Activated CD4-positive, alpha-beta T cell treated with anti-CD3 and anti-CD28 coated beads, Interleukin-2, amount 10 ng/mL, durations not matched to agents 7 days and 5 days (primary cell): ENCODE data around the gene ELF5. TPM values are rescaled to one million over a fixed set of nuclear protein-coding genes. Genes with fewer than 3 reads are reported as not detected.

Experiments
- CTCF ChIA-PET: fragments of 350-600 bp; sonication (Branson Sonifier 250); formaldehyde crosslinking; loops from one replicate; lab custom pipeline; 2021; ENCODE audit warnings: antibody characterized with exemption; lab: Charles Lee
- POLR2A ChIA-PET: fragments of 350-600 bp; sonication (Branson Sonifier 250); formaldehyde crosslinking; loops from one replicate; lab custom pipeline; 2021; ENCODE audit warnings: antibody characterized with exemption; lab: Charles Lee
- DNase-seq: peaks from one replicate; pipeline ENCODE4 v3.0.0-alpha.2; 2020
- H3K27ac Mint-ChIP-seq: one replicate; pipeline ENCODE4 v1.8.0; 2021; ENCODE audit warnings: mild to moderate bottlenecking, moderate library complexity, mixed read lengths
- H3K27me3 Mint-ChIP-seq: one replicate; pipeline ENCODE4 v1.8.0; 2021; ENCODE audit warnings: mixed read lengths
- H3K36me3 Mint-ChIP-seq: one replicate; pipeline ENCODE4 v1.8.0; 2021; ENCODE audit warnings: low read depth, mixed read lengths
- H3K4me1 Mint-ChIP-seq: one replicate; pipeline ENCODE4 v1.8.0; 2021; ENCODE audit warnings: mixed read lengths
- H3K4me3 Mint-ChIP-seq: one replicate; pipeline ENCODE4 v1.8.0; 2021; ENCODE audit warnings: mild to moderate bottlenecking, moderate library complexity, mixed read lengths
- H3K9me3 Mint-ChIP-seq: one replicate; pipeline ENCODE4 v1.8.0; 2021; ENCODE audit warnings: mixed read lengths
- total RNA-seq, 2 experiments: library from RNA; stranded (reverse); gene quantifications; one replicate each; pipeline ENCODE4 v1.2.3, GENCODE V29; 2021

ELF5 gene
- total RNA-seq, 2 experiments from 2014 or later, result not detected

DNA sequence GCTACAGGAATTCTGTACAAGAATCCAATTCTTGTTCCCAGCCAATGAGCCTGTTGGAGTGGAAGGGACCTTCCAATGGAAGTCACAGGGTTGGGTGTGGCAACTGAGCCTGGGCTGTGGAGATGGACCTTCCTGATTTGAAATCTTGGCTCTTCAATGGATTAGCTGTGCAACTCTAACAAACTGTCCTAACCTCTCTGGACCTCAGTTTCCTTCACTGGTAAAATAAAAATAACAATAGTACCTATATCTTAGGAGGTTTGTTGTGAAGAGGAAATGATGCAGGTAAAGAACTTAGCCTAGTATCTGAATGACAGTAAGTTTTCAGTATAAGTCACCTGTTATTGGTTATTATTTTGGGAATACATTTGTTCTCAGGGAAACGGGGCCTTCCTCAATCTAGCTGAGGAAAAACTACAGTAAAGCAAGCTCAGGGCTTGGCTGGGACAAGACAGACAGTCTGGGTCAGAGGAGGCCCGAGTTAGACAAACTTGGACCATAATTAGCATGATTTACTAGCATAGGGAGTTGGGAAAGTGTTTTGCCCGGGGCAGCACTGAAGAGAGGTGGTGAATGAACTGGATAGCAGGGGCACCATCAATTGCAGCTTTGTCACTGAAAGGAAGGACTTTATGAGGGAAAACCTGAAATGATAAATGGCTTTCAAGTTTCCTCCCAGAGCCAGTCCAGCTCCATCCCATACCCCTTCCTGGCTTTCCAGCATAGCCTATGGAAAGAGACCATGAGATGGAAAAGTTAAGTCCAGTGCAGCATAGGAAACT, 13.7 kb downstream of the ELF5 start:
- Mint-ChIP-seq H3K4me1 (no peaks in the 10 kb centered on the region), H3K27ac (no peak overlapping the region), H3K27me3 (peaks cover 5% of the 10 kb centered on the region), H3K4me3 (no peak overlapping the region), H3K36me3 (no peaks in the 10 kb centered on the region), H3K9me3 (no peaks in the 10 kb centered on the region)
- no peak for DNase-seq
- CTCF ChIA-PET, result interaction anchor here (0.6 kb wide), 1 partner anchor 20 kb away, joined by 7 read pairs; no protein-coding TSS in a partner anchor
- POLR2A ChIA-PET, result no interaction called here

GRCh38 chr11:34495724-34496377, 17.7 kb downstream of the ELF5 start:
- H3K4me1 Mint-ChIP-seq, result no peaks in the 10 kb centered on the region
- ChIA-PET POLR2A (no interaction called here), CTCF (interaction anchor here (1.4 kb wide), 1 partner anchor 17 kb away, joined by 3 read pairs; no protein-coding TSS in a partner anchor)
- no peak overlapping the region for H3K27ac Mint-ChIP-seq
- H3K36me3 Mint-ChIP-seq, result no peaks in the 10 kb centered on the region
- H3K9me3 Mint-ChIP-seq, result no peaks in the 10 kb centered on the region
- H3K4me3 Mint-ChIP-seq, result no peak overlapping the region
- DNase-seq, result no peak
- H3K27me3 Mint-ChIP-seq, result peaks cover 4% of the 10 kb centered on the region

DNA sequence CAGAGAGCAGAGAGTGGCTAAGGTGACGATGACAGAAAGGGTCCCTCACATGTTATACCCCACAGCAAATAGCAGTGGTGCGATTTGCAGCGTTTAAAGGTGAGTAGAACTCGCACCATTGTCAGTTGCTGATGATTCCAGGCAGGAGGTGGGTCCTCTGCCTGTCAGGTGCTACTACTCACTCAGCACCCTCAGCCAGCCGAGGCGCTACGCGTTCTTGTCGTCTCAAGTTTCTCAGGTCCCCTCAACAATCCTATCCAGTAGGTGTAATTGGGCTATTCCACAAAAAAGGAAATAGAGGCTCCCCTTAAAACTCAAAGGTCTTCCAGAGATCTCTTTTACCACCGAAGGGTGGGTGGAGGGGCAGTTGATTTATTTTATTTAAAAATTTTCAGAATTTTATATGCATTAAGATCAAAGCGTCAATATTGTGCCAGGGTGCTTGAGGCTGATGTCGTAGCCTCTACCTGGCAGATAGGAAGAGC, 18.3 kb downstream of the ELF5 start:
- no peak for DNase-seq
- ChIA-PET POLR2A (no interaction called here), CTCF (no interaction called here)
- peaks cover 4% of the 10 kb centered on the region for H3K27me3 Mint-ChIP-seq
- no peaks in the 10 kb centered on the region for H3K36me3 Mint-ChIP-seq
- H3K27ac Mint-ChIP-seq, result no peak overlapping the region
- no peaks in the 10 kb centered on the region for H3K9me3 Mint-ChIP-seq
- no peaks in the 10 kb centered on the region for H3K4me1 Mint-ChIP-seq
- H3K4me3 Mint-ChIP-seq, result no peak overlapping the region

DNA sequence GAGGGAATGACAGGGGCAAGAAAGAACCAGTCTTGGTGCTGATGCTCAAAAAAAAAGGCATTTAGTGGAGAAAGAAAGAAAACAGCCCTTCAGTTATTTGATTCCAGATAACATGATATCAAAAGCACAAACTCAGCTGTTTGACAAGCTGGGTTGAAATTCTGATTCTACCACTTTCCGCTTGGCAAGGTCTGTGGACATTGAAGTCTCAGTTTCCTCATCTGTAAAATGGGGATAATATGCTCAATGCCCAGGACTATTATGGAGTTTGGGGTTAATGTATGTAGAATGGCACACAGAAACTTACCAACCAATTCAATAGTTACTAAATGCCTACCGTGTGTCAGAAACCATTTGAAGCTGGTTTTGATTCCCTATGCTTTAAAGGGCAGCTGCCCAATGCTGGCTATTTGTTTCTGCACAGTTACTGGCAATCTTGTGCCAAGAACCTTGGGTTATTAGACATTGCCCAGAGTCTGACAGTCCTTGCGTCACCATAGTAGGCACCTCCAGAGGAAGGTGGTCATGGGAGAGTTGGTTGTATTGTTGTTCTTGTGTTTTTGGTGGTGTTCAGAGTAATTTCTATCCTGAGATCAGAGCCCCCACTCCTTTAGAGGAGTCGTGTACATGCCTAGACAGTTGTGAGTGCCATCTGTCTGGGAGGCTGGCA, 19.5 kb downstream of the ELF5 start:
- Mint-ChIP-seq H3K36me3 (no peaks in the 10 kb centered on the region), H3K4me1 (no peaks in the 10 kb centered on the region), H3K4me3 (no peak overlapping the region), H3K27ac (no peak overlapping the region), H3K27me3 (peaks cover 4% of the 10 kb centered on the region), H3K9me3 (no peaks in the 10 kb centered on the region)
- CTCF ChIA-PET, result interaction anchor here (0.6 kb wide), 1 partner anchor 113 kb away, joined by 4 read pairs; no protein-coding TSS in a partner anchor
- POLR2A ChIA-PET, result no interaction called here
- no peak for DNase-seq

- Mint-ChIP-seq H3K27ac (no peak overlapping the region), H3K36me3 (no peaks in the 10 kb centered on the region), H3K4me3 (no peak overlapping the region), H3K27me3 (peaks cover under 1% of the 10 kb centered on the region), H3K9me3 (no peaks in the 10 kb centered on the region), H3K4me1 (no peaks in the 10 kb centered on the region)
- ChIA-PET CTCF (no interaction called here), POLR2A (no interaction called here)
- no peak for DNase-seq
Observed at GRCh38 chr11:34493468-34493867, 20.1 kb downstream of the ELF5 start.

DNA sequence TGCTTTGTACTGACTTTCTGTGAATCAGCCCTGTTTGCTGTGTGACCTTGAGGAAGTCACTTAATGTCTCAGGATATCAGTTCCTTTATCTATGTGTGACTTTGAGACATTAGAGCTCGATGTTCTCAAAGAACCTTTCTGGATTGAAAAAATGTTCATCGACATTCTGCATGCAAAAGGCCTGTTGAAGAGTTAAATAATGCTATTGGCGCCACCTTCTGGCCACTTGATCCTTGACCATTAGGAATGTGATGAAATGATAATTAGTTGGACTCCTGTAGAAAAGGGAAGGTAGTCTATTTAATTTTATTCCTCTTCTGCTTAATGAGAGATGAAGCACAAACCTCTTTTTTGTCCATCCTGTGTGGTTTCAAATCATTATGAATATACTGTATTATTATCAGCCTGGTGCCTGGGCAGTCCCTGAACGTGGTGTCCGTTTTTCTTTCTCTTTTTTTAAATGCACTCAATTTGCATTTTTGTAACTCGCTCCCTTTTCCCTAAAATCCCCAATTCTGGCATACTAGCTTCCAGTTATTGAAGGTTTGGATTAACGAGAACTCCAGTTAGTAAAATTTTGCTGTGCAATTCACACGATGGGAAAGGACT, 20.7 kb downstream of the ELF5 start:
- no peaks in the 10 kb centered on the region for H3K4me1 Mint-ChIP-seq
- CTCF ChIA-PET, result interaction anchor here (0.6 to 1.3 kb wide), 2 partner anchors 127 to 635 kb away, joined by 3 read pairs; no protein-coding TSS in a partner anchor
- H3K36me3 Mint-ChIP-seq, result no peaks in the 10 kb centered on the region
- POLR2A ChIA-PET, result no interaction called here
- no peaks in the 10 kb centered on the region for H3K9me3 Mint-ChIP-seq
- H3K27me3 Mint-ChIP-seq, result no peaks in the 10 kb centered on the region
- peak; percentile 33 for DNase-seq
- H3K27ac Mint-ChIP-seq, result no peak overlapping the region
- no peak overlapping the region for H3K4me3 Mint-ChIP-seq

GRCh38 chr11:34490304-34490703, 23.3 kb downstream of the ELF5 start:
- no peak overlapping the region for H3K27ac Mint-ChIP-seq
- H3K36me3 Mint-ChIP-seq, result no peaks in the 10 kb centered on the region
- no peak for DNase-seq
- H3K9me3 Mint-ChIP-seq, result no peaks in the 10 kb centered on the region
- no peaks in the 10 kb centered on the region for H3K27me3 Mint-ChIP-seq
- H3K4me3 Mint-ChIP-seq, result no peak overlapping the region
- no peaks in the 10 kb centered on the region for H3K4me1 Mint-ChIP-seq
- CTCF ChIA-PET, result interaction anchor here (1.7 kb wide), 1 partner anchor 8 kb away, joined by 3 read pairs; no protein-coding TSS in a partner anchor
- POLR2A ChIA-PET, result no interaction called here

- CTCF ChIA-PET, result interaction anchor here (0.6 to 1.7 kb wide), 2 partner anchors 9 to 1751 kb away, joined by 3 read pairs; no protein-coding TSS in a partner anchor
- H3K27ac Mint-ChIP-seq, result no peak overlapping the region
- no peaks in the 10 kb centered on the region for H3K9me3 Mint-ChIP-seq
- H3K27me3 Mint-ChIP-seq, result no peaks in the 10 kb centered on the region
- no peak overlapping the region for H3K4me3 Mint-ChIP-seq
- no peak for DNase-seq
- H3K4me1 Mint-ChIP-seq, result no peaks in the 10 kb centered on the region
- POLR2A ChIA-PET, result interaction anchor here (0.6 kb wide), 1 partner anchor 39 kb away, joined by 3 read pairs; no protein-coding TSS in a partner anchor
- H3K36me3 Mint-ChIP-seq, result no peaks in the 10 kb centered on the region
Observed at GRCh38 chr11:34488855-34489557, 24.6 kb downstream of the ELF5 start.

- no peaks in the 10 kb centered on the region for H3K4me1 Mint-ChIP-seq
- H3K27ac Mint-ChIP-seq, result no peak overlapping the region
- H3K4me3 Mint-ChIP-seq, result no peak overlapping the region
- H3K9me3 Mint-ChIP-seq, result no peaks in the 10 kb centered on the region
- no peaks in the 10 kb centered on the region for H3K27me3 Mint-ChIP-seq
- ChIA-PET POLR2A (no interaction called here), CTCF (no interaction called here)
- no peaks in the 10 kb centered on the region for H3K36me3 Mint-ChIP-seq
- DNase-seq, result no peak
Observed at GRCh38 chr11:34487430-34487829, 26.2 kb downstream of the ELF5 start.

DNA sequence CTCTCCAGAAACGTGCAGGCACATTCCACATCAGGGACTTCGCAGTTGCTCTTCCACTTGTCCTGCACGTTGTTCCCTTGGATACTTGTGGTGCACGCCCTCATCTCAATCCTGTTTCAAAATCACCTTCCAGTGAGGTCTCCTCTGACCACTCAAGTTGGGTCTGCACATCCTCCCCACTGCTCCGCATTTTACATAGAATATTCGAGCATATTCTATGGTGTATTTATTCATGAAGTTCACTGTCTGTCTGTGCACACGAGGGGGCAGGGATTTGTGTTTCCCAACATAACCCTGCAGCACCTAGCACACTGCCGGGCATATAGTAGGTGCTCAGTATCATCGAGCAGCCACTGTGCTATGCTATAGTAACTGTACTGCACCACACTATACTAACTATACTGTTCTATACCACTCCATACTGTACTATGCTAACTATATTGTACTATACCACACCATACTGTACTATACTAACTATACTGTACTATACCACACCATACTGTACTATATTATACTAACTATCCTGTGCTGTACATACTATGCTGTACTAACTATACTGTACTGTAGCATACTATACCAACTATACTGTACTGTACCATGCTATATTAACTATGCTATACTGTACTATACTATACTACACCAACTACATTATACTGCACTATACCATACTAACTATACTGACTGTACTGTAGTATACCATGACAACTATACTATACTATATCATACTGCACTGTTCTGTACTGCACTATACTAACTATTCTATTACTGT, 30.3 kb downstream of the ELF5 start:
- H3K9me3 Mint-ChIP-seq, result no peaks in the 10 kb centered on the region
- ChIA-PET POLR2A (no interaction called here), CTCF (no interaction called here)
- H3K4me3 Mint-ChIP-seq, result no peak overlapping the region
- no peaks in the 10 kb centered on the region for H3K4me1 Mint-ChIP-seq
- H3K27ac Mint-ChIP-seq, result no peak overlapping the region
- no peak for DNase-seq
- H3K36me3 Mint-ChIP-seq, result no peaks in the 10 kb centered on the region
- peaks cover 16% of the 10 kb centered on the region for H3K27me3 Mint-ChIP-seq

- Mint-ChIP-seq H3K36me3 (no peaks in the 10 kb centered on the region), H3K27ac (no peak overlapping the region), H3K4me1 (no peaks in the 10 kb centered on the region), H3K9me3 (no peaks in the 10 kb centered on the region), H3K27me3 (peaks cover 16% of the 10 kb centered on the region), H3K4me3 (no peak overlapping the region)
- POLR2A ChIA-PET, result no interaction called here
- CTCF ChIA-PET, result no interaction called here
- DNase-seq, result no peak
Observed at GRCh38 chr11:34481307-34481706, 32.3 kb downstream of the ELF5 start.
